HG03045 (cell line): ENCODE measurements around the gene SGCD.
"Not testable (repeated sequence)": the region's sequence is repeated elsewhere in the genome, so short reads cannot be mapped to it uniquely, and the experiment has no call there.

Experiments used
- ATAC-seq: cut with Tn5 transposase; IDR thresholded peaks from one replicate; pipeline ENCODE4 v1.9.1; 2021; ENCODE audit warnings: mild to moderate bottlenecking, moderate library complexity; ENCODE audit not compliant: unreplicated experiment

Gene SGCD

GRCh38 chr5:156552855-156553358 lies 225.9 kb downstream of the SGCD start:
- ATAC-seq = no peak

- no peak for ATAC-seq
Observed at GRCh38 chr5:156556666-156557406, 229.9 kb downstream of the SGCD start.

- ATAC-seq = no peak
Observed at GRCh38 chr5:156560002-156560401, 233.0 kb downstream of the SGCD start.

- ATAC-seq = no peak
Observed at GRCh38 chr5:156561651-156562050, 234.7 kb downstream of the SGCD start.

- ATAC-seq = no peak
Observed at GRCh38 chr5:156570615-156571014, 243.7 kb downstream of the SGCD start.

- no peak for ATAC-seq
Observed at GRCh38 chr5:156581725-156582124, 254.8 kb downstream of the SGCD start.

- ATAC-seq = no peak
Observed at GRCh38 chr5:156582193-156582598, 255.2 kb downstream of the SGCD start.

GRCh38 chr5:156584871-156585270 lies 257.9 kb downstream of the SGCD start:
- ATAC-seq = no peak

- no peak for ATAC-seq
Observed at GRCh38 chr5:156585999-156586398, 259.0 kb downstream of the SGCD start.

GRCh38 chr5:156587012-156587411 lies 260.0 kb downstream of the SGCD start:
- ATAC-seq = no peak

GRCh38 chr5:156588306-156588705 lies 261.3 kb downstream of the SGCD start:
- no peak for ATAC-seq

- no peak for ATAC-seq
Observed at GRCh38 chr5:156589104-156589945, 262.4 kb downstream of the SGCD start.

GRCh38 chr5:156589946-156590216 lies 262.9 kb downstream of the SGCD start:
- ATAC-seq = no peak

GRCh38 chr5:156590978-156591377 lies 264.0 kb downstream of the SGCD start:
- ATAC-seq = no peak

- no peak for ATAC-seq
Observed at GRCh38 chr5:156591631-156592030, 264.7 kb downstream of the SGCD start.

- no peak for ATAC-seq
Observed at GRCh38 chr5:156593546-156593945, 266.6 kb downstream of the SGCD start.

GRCh38 chr5:156594406-156594805 lies 267.4 kb downstream of the SGCD start:
- no peak for ATAC-seq

GRCh38 chr5:156595132-156595787 lies 268.3 kb downstream of the SGCD start:
- no peak for ATAC-seq

GRCh38 chr5:156597276-156597675 lies 270.3 kb downstream of the SGCD start:
- ATAC-seq = no peak

GRCh38 chr5:156598964-156599363 lies 272.0 kb downstream of the SGCD start:
- ATAC-seq = no peak

- not testable (repeated sequence) for ATAC-seq
Observed at GRCh38 chr5:156610582-156610981, 283.6 kb downstream of the SGCD start.

GRCh38 chr5:156615901-156616300 lies 288.9 kb downstream of the SGCD start:
- no peak for ATAC-seq
